HCEC 1CT (cell line): ENCODE results near the gene PDP2.
A peak's percentile ranks its signal among the peaks of the same experiment; 100 is the strongest.
"Not testable (repeated sequence)": the region's sequence is repeated elsewhere in the genome, so short reads cannot be mapped to it uniquely, and the experiment has no call there.

ENCODE experiments used
- DNase-seq: peaks from one replicate; pipeline ENCODE4 v3.0.0-alpha.2; 2017

Gene PDP2

GRCh38 chr16:66921729-66922450 lies 41.6 kb downstream of the PDP2 start:
- DNase-seq: no peak

GRCh38 chr16:66923247-66923731 lies 43.0 kb downstream of the PDP2 start:
- DNase-seq: no peak

GRCh38 chr16:66923866-66924265 lies 43.6 kb downstream of the PDP2 start:
- DNase-seq: no peak

- no peak for DNase-seq
These were observed 44.4 kb downstream of the PDP2 start for GRCh38 chr16:66924527-66925321.

- DNase-seq: peak; percentile 25
These were observed 45.1 kb downstream of the PDP2 start, which contains the start of gene RRAD for GRCh38 chr16:66925322-66925840. Gene RRAD (minus strand): TSS chr16:66925535. CDS start chr16:66925179, 356 bp downstream.

GRCh38 chr16:66926171-66926947 lies 46.0 kb downstream of the PDP2 start:
- DNase-seq: no peak

- peak; percentile 67 for DNase-seq
These were observed 46.7 kb downstream of the PDP2 start for GRCh38 chr16:66926961-66927436.

- no peak for DNase-seq
These were observed 47.8 kb downstream of the PDP2 start for GRCh38 chr16:66927918-66928649.

GRCh38 chr16:66928702-66929388 lies 48.5 kb downstream of the PDP2 start:
- DNase-seq: peak; percentile 58

- DNase-seq: peak; percentile 51
These were observed 49.9 kb downstream of the PDP2 start for GRCh38 chr16:66930189-66930588.

GRCh38 chr16:66931665-66932064 lies 51.4 kb downstream of the PDP2 start:
- no peak for DNase-seq

- DNase-seq: no peak
These were observed 51.8 kb downstream of the PDP2 start for GRCh38 chr16:66932076-66932475.

GRCh38 chr16:66933776-66934137 lies 53.4 kb downstream of the PDP2 start:
- no peak for DNase-seq

- peak; percentile 83 for DNase-seq
These were observed 54.0 kb downstream of the PDP2 start, which contains the start of gene CIAO2B for GRCh38 chr16:66934138-66934838. Gene CIAO2B (minus strand): TSS chr16:66934402. CDS start chr16:66934364, 38 bp downstream.

GRCh38 chr16:66934839-66935313 lies 54.6 kb downstream of the PDP2 start:
- DNase-seq: not testable (repeated sequence)

GRCh38 chr16:66935314-66936011 lies 55.1 kb downstream of the PDP2 start, which contains the start of gene CES2:
Gene CES2 (plus strand): TSS chr16:66935516. CDS start chr16:66935636, 120 bp downstream.
- no peak for DNase-seq

GRCh38 chr16:66936462-66936861 lies 56.1 kb downstream of the PDP2 start:
- DNase-seq: no peak

GRCh38 chr16:66936889-66937554 lies 56.7 kb downstream of the PDP2 start:
- DNase-seq: no peak

- DNase-seq: no peak
These were observed 57.5 kb downstream of the PDP2 start for GRCh38 chr16:66937725-66938337.
